ENCODE data around the gene KCNMA1. TPM values are rescaled to one million over a fixed set of nuclear protein-coding genes. Genes with fewer than 3 reads are reported as not detected.

The KCNMA1 gene
- total and polyA plus RNA-seq, 2 donors (not counting 1 experiment from before 2014, with no cell fraction given), result 0.82 to 3.1 TPM

GRCh38 chr10:77633376-77633775, 4.2 kb downstream of the KCNMA1 start:
- Histone ChIP-seq H3K27ac (ENCODE audit: low read length in 2 of 2) (no peak overlapping the region), H3K4me3 (ENCODE audit: control extremely low read depth in 1 of 5, extremely low read depth in 1 of 5, insufficient read depth in 1 of 5, low read depth in 2 of 5, low read length in 4 of 5) (no peak overlapping the region), H4K20me1 (ENCODE audit: control insufficient read depth, insufficient read depth, low read length, poor library complexity, severe bottlenecking) (no peaks in the 10 kb centered on the region), H2AFZ (ENCODE audit: insufficient read depth, low read depth, low read length, poor library complexity, severe bottlenecking) (no peak overlapping the region), H3K4me1 (ENCODE audit: control insufficient read depth in 2 of 2, insufficient read depth in 2 of 2, low read length in 2 of 2) (peaks cover 13 to 16% of the 10 kb centered on the region in 2 donors), H3K79me2 (ENCODE audit: control insufficient read depth, insufficient read depth, low read length) (no peaks in the 10 kb centered on the region), H3K9me3 (ENCODE audit: control extremely low read depth in 1 of 3, control insufficient read depth in 2 of 3, insufficient read depth in 1 of 3, low read length in 2 of 3) (no peaks in the 10 kb centered on the region), H3K27me3 (replicated peaks in 1 of 4; ENCODE audit: control extremely low read depth in 1 of 4, control insufficient read depth in 3 of 4, insufficient read depth in 4 of 4, low read length in 3 of 4) (peaks cover 0 to 17% (median 4%) of the 10 kb centered on the region in 4 experiments), H3K4me2 (replicated peaks; ENCODE audit: low read depth, low read length, poor library complexity, severe bottlenecking) (no peak overlapping the region), H3K36me3 (replicated peaks in 1 of 2; ENCODE audit: control extremely low read depth in 1 of 2, control insufficient read depth in 1 of 2, extremely low read depth in 1 of 2, insufficient read depth in 2 of 2, low read length in 1 of 2) (no peaks in the 10 kb centered on the region), H3K9ac (ENCODE audit: low read length) (no peak overlapping the region)
- DNase-seq (no peak), ATAC-seq (ENCODE audit: low read depth) (no peak)
- Mint-ChIP-seq H3K27me3 (peaks cover 29% of the 10 kb centered on the region), H3K4me3 (no peak overlapping the region), H3K9me3 (ENCODE audit: insufficient read depth) (no peaks in the 10 kb centered on the region), H3K27ac (no peak overlapping the region), H3K4me1 (peaks cover 11% of the 10 kb centered on the region)
- CTCF ChIA-PET, result interaction anchor here (1.4 to 18.9 kb wide), 3 partner anchors 8 to 466 kb away, joined by 5 to 523 read pairs (median 13); no protein-coding TSS in a partner anchor
- no peak for TF ChIP-seq EZH2 (IDR thresholded peaks at IDR 0.05; ENCODE audit: borderline replicate concordance, insufficient read depth, low read depth, low read length, poor library complexity, severe bottlenecking)
- TF ChIP-seq CTCF (IDR thresholded peaks at IDR 0.05), result no peak
- WGBS (ENCODE audit: insufficient coverage), result 96% methylated on average over 7 of the region's 7 CpGs
- POLR2A ChIA-PET, result no interaction called here
- intact Hi-C loops (cut with micrococcal nuclease), result no loop called here

- no peaks in the 10 kb centered on the region for H3K9me3 ChIP-seq (ENCODE audit: control extremely low read depth in 1 of 3, control insufficient read depth in 2 of 3, insufficient read depth in 1 of 3, low read length in 2 of 3)
- H3K27me3 ChIP-seq (replicated peaks in 1 of 4; ENCODE audit: control extremely low read depth in 1 of 4, control insufficient read depth in 3 of 4, insufficient read depth in 4 of 4, low read length in 3 of 4), result peaks cover 0 to 5% (median under 1%) of the 10 kb centered on the region in 4 experiments
- no peak for DNase-seq
- TF ChIP-seq EZH2 (IDR thresholded peaks at IDR 0.05; ENCODE audit: borderline replicate concordance, insufficient read depth, low read depth, low read length, poor library complexity, severe bottlenecking) (no peak), CTCF (IDR thresholded peaks at IDR 0.05) (no peak)
- no peak overlapping the region for H3K9ac ChIP-seq (ENCODE audit: low read length)
- WGBS (ENCODE audit: insufficient coverage), result 96% methylated on average over 7 of the region's 7 CpGs
- intact Hi-C loops (cut with micrococcal nuclease), result no loop called here
- H3K27ac ChIP-seq (ENCODE audit: low read length in 2 of 2), result no peak overlapping the region
- H3K36me3 ChIP-seq (replicated peaks in 1 of 2; ENCODE audit: control extremely low read depth in 1 of 2, control insufficient read depth in 1 of 2, extremely low read depth in 1 of 2, insufficient read depth in 2 of 2, low read length in 1 of 2), result no peaks in the 10 kb centered on the region
- H4K20me1 ChIP-seq (ENCODE audit: control insufficient read depth, insufficient read depth, low read length, poor library complexity, severe bottlenecking), result no peaks in the 10 kb centered on the region
- H3K27me3 Mint-ChIP-seq, result peaks cover 26% of the 10 kb centered on the region
- ChIA-PET POLR2A (no interaction called here), CTCF (interaction anchor here (2.2 to 18.9 kb wide), 2 partner anchors 10 to 464 kb away, joined by 7 to 523 read pairs; no protein-coding TSS in a partner anchor)
- no peaks in the 10 kb centered on the region for H3K9me3 Mint-ChIP-seq (ENCODE audit: insufficient read depth)
- no peak overlapping the region for H3K4me2 ChIP-seq (replicated peaks; ENCODE audit: low read depth, low read length, poor library complexity, severe bottlenecking)
- no peak overlapping the region for H3K27ac Mint-ChIP-seq
- H3K79me2 ChIP-seq (ENCODE audit: control insufficient read depth, insufficient read depth, low read length), result no peaks in the 10 kb centered on the region
- no peak overlapping the region for H3K4me3 Mint-ChIP-seq
- H3K4me3 ChIP-seq (ENCODE audit: control extremely low read depth in 1 of 5, extremely low read depth in 1 of 5, insufficient read depth in 1 of 5, low read depth in 2 of 5, low read length in 4 of 5), result no peak overlapping the region
- H3K4me1 Mint-ChIP-seq, result peaks cover 3% of the 10 kb centered on the region
- ATAC-seq (ENCODE audit: low read depth), result no peak
- no peak overlapping the region for H2AFZ ChIP-seq (ENCODE audit: insufficient read depth, low read depth, low read length, poor library complexity, severe bottlenecking)
- H3K4me1 ChIP-seq (ENCODE audit: control insufficient read depth in 2 of 2, insufficient read depth in 2 of 2, low read length in 2 of 2), result peaks cover 2 to 3% of the 10 kb centered on the region in 2 donors
Measured at GRCh38 chr10:77631241-77631640, 6.4 kb downstream of the KCNMA1 start.

Measured in B cell (primary cell).